ENCODE data around the gene STARD7.

DNA sequence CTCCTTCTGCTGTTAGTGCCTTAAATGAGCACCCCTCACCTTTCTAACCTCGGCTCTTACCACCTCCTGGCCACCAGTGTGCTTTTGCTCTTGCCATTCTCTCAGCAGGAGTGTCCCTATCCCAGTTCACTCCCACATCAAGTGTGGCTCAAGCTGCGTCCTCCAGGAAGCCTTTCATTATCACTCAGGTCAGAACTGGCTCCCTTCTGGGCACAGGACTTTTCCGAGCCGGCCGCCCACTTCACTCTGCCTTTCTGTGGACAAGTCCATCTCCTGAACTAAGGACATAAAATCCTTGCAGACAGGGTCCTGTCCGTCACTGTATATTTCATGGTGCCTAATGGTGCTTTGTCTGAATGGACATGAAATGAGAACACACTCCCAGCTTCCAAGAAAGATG lies 41.6 kb upstream of the STARD7 start:
- TF ChIP-seq, protein P1, sequence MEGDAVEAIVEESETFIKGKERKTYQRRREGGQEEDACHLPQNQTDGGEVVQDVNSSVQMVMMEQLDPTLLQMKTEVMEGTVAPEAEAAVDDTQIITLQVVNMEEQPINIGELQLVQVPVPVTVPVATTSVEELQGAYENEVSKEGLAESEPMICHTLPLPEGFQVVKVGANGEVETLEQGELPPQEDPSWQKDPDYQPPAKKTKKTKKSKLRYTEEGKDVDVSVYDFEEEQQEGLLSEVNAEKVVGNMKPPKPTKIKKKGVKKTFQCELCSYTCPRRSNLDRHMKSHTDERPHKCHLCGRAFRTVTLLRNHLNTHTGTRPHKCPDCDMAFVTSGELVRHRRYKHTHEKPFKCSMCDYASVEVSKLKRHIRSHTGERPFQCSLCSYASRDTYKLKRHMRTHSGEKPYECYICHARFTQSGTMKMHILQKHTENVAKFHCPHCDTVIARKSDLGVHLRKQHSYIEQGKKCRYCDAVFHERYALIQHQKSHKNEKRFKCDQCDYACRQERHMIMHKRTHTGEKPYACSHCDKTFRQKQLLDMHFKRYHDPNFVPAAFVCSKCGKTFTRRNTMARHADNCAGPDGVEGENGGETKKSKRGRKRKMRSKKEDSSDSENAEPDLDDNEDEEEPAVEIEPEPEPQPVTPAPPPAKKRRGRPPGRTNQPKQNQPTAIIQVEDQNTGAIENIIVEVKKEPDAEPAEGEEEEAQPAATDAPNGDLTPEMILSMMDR (IDR thresholded peaks at IDR 0.05; ENCODE audit: insufficient read depth, low read depth, low read length) = no peak
- no peak for TF ChIP-seq EZH2 (IDR thresholded peaks at IDR 0.05; ENCODE audit: insufficient read depth, low read length)

Measured in astrocyte (in vitro differentiated cells and primary cell).